HCT116 (cell line): Measurements from ENCODE around the gene KDM4E. TPM values are rescaled to one million over a fixed set of nuclear protein-coding genes. Genes with fewer than 3 reads are reported as not detected.

Experiments
- ATAC-seq: fragments of 200-7000 bp; cut with Tn5 transposase; 2 replicates; pipeline ENCODE4 v1.9.1; 2020; ENCODE audit warnings: mild to moderate bottlenecking, moderate library complexity
- BruUV-seq: library from RNA; stranded (reverse); fragments of 400-500 nt; replicated peaks from 2 replicates; lab custom pipeline; 2021; lab: Mats Ljungman, UMichigan
- CTCF ChIA-PET: fragments of 300-600 bp; sonication (Branson Sonifier 250); formaldehyde crosslinking; loops from one replicate; lab custom pipeline; 2021; ENCODE audit warnings: antibody characterized with exemption; lab: Charles Lee
- POLR2A ChIA-PET: fragments of 300-600, 350-600 bp; sonication (Branson Sonifier 250); formaldehyde crosslinking; loops from one replicate; lab custom pipeline; 2021; ENCODE audit warnings: antibody characterized with exemption; lab: Charles Lee
- RAD21 ChIA-PET, 2 experiments: fragments of 300-600 bp; sonication (Branson Sonifier 250); formaldehyde crosslinking; loops; one replicate each; lab custom pipeline; 2023; ENCODE audit warnings: low total read pairs in 2 of 2; ENCODE audit not compliant: uncharacterized antibody in 2 of 2, unreplicated experiment in 2 of 2, low non-redundant PET in 1 of 2; lab: Charles Lee
- DNase-seq: peaks from one replicate; pipeline ENCODE4 v3.0.0-alpha.2; 2010; ENCODE audit warnings: low read depth, low spot score
- H2AFZ ChIP-seq: fragments of 200-600 bp; shearing (Covaris generic), sonication (generic); 2 replicates; pipeline ENCODE4 v1.6.1; 2017; ENCODE audit warnings: low read depth, mixed run types, mixed read lengths, antibody characterized with exemption, low read length; ENCODE audit not compliant: poor library complexity, severe bottlenecking
- H3K27ac ChIP-seq: 2 replicates; pipeline ENCODE4 v1.5.1; 2012; ENCODE audit warnings: low read depth, low read length
- H3K27me3 ChIP-seq: fragments of 200-600 bp; sonication (generic); 2 replicates; pipeline ENCODE4 v1.6.1; 2016; ENCODE audit warnings: mixed run types, low read length, mixed read lengths; ENCODE audit not compliant: insufficient read depth
- H3K36me3 ChIP-seq, 2 experiments: fragments of 200-500 bp in 1 of 2; fragments of 200-600 bp in 1 of 2; sonication (Bioruptor generic) in 1 of 2; sonication (generic) in 1 of 2; 2 replicates each; pipeline versions ENCODE4 v1.5.1 to v1.6.1; 2014 to 2016; ENCODE audit warnings: low read length in 2 of 2, inconsistent platforms in 1 of 2, mixed read lengths in 1 of 2, mixed run types in 1 of 2; ENCODE audit not compliant: insufficient read depth in 2 of 2, control insufficient read depth in 1 of 2
- H3K4me1 ChIP-seq, 2 experiments: fragments of 200-600 bp in 1 of 2; sonication (generic) in 1 of 2; 2 replicates each; pipeline versions ENCODE4 v1.5.1 to v1.6.1; 2012 to 2017; ENCODE audit warnings: low read length in 2 of 2, inconsistent platforms in 1 of 2, mild to moderate bottlenecking in 1 of 2, mixed read lengths in 1 of 2, mixed run types in 1 of 2, moderate library complexity in 1 of 2; ENCODE audit not compliant: insufficient read depth in 2 of 2, control insufficient read depth in 1 of 2
- H3K4me2 ChIP-seq: fragments of 200-600 bp; sonication (generic); 2 replicates; pipeline ENCODE4 v1.6.1; 2017; ENCODE audit warnings: mixed run types, low read length, mixed read lengths
- H3K4me3 ChIP-seq, 2 experiments: fragments of 200-600 bp in 1 of 2; sonication (generic) in 1 of 2; replicated peaks in 1 of 2; 2 replicates each; pipeline ENCODE4 v1.5.1; 2011 to 2016; ENCODE audit warnings: low read length in 2 of 2, control low read depth in 1 of 2, low read depth in 1 of 2, mild to moderate bottlenecking in 1 of 2, mixed read lengths in 1 of 2, mixed run types in 1 of 2
- H3K79me2 ChIP-seq: fragments of 200-600 bp; sonication (generic); 2 replicates; pipeline ENCODE4 v1.6.1; 2017; ENCODE audit warnings: mild to moderate bottlenecking, mixed run types, low read length, moderate library complexity, mixed read lengths; ENCODE audit not compliant: insufficient read depth
- H3K9ac ChIP-seq: fragments of 200-600 bp; sonication (generic); 2 replicates; pipeline ENCODE4 v1.6.1; 2016; ENCODE audit warnings: low read length, mixed read lengths
- H3K9me2 ChIP-seq: fragments of 200-600 bp; sonication (generic), shearing (Covaris generic); 2 replicates; pipeline ENCODE4 v1.6.1; 2017; ENCODE audit warnings: mixed run types, mild to moderate bottlenecking, moderate library complexity; ENCODE audit not compliant: insufficient read depth
- H3K9me3 ChIP-seq, 2 experiments: fragments of 200-500 bp in 1 of 2; fragments of 200-600 bp in 1 of 2; sonication (Bioruptor generic) in 1 of 2; sonication (generic) in 1 of 2; 2 replicates each; pipeline ENCODE4 v1.6.1; 2014 to 2017; ENCODE audit warnings: low read length in 2 of 2, mixed read lengths in 2 of 2, inconsistent platforms in 1 of 2, low read depth in 1 of 2, mild to moderate bottlenecking in 1 of 2, mixed run types in 1 of 2, moderate library complexity in 1 of 2; ENCODE audit not compliant: control insufficient read depth in 1 of 2, insufficient read depth in 1 of 2
- H4K20me1 ChIP-seq: fragments of 200-600 bp; sonication (generic), shearing (Covaris generic); 2 replicates; pipeline ENCODE4 v1.6.1; 2017; ENCODE audit warnings: mixed run types, mild to moderate bottlenecking, moderate library complexity; ENCODE audit not compliant: insufficient read depth
- CBX3 ChIP-seq: IDR thresholded peaks from 2 replicates; pipeline ENCODE4 v1.6.1; 2012; ENCODE audit warnings: low read depth
- CEBPB ChIP-seq: IDR thresholded peaks from 2 replicates; pipeline ENCODE4 v1.6.1; 2012; ENCODE audit warnings: low read depth
- EGR1 ChIP-seq: IDR thresholded peaks from 2 replicates; pipeline ENCODE4 v1.6.1; 2012; ENCODE audit warnings: low read depth
- ELF1 ChIP-seq: IDR thresholded peaks from 2 replicates; pipeline ENCODE4 v1.6.1; 2012; ENCODE audit warnings: low read depth, borderline replicate concordance
- EZH2 ChIP-seq: fragments of 200-600 bp; sonication (generic); IDR thresholded peaks from 2 replicates; pipeline ENCODE4 v1.6.1; 2017; ENCODE audit warnings: antibody characterized with exemption, mixed run types
- EZH2phosphoT487 ChIP-seq: fragments of 200-600 bp; IDR thresholded peaks from 2 replicates; pipeline ENCODE4 v1.6.1; 2018; ENCODE audit warnings: antibody characterized with exemption, borderline replicate concordance
- FOSL1 ChIP-seq: IDR thresholded peaks from 2 replicates; pipeline ENCODE4 v1.6.1; 2012; ENCODE audit warnings: low read depth
- JUND ChIP-seq: IDR thresholded peaks from 2 replicates; pipeline ENCODE4 v1.6.1; 2012
- POLR2A ChIP-seq: IDR thresholded peaks from 2 replicates; pipeline ENCODE4 v1.7.0; 2011; ENCODE audit warnings: borderline replicate concordance; ENCODE audit not compliant: insufficient read depth, insufficient read length; ENCODE audit errors: extremely low read depth
- POLR2AphosphoS5 ChIP-seq: IDR thresholded peaks from 2 replicates; pipeline ENCODE4 v1.6.1; 2011; ENCODE audit warnings: mild to moderate bottlenecking, low read depth, low read length, moderate library complexity
- RAD21 ChIP-seq: IDR thresholded peaks from 2 replicates; pipeline ENCODE4 v1.6.1; 2012; ENCODE audit warnings: low read depth, mild to moderate bottlenecking
- SIN3A ChIP-seq: IDR thresholded peaks from 2 replicates; pipeline ENCODE4 v1.6.1; 2012; ENCODE audit warnings: low read depth
- SP1 ChIP-seq: IDR thresholded peaks from 2 replicates; pipeline ENCODE4 v1.6.1; 2012; ENCODE audit warnings: low read depth
- SRF ChIP-seq: IDR thresholded peaks from 2 replicates; pipeline ENCODE4 v1.6.1; 2012; ENCODE audit warnings: low read depth
- YY1 ChIP-seq: IDR thresholded peaks from 2 replicates; pipeline ENCODE4 v1.6.1; 2011; ENCODE audit warnings: low read length, low read depth, moderate library complexity, mild to moderate bottlenecking; ENCODE audit not compliant: insufficient replicate concordance; ENCODE audit errors: extremely low read depth
- ZFX ChIP-seq: fragments of 450-650 bp; IDR thresholded peaks from 2 replicates; pipeline ENCODE4 v1.6.1; 2017
- ZNF274 ChIP-seq: fragments of 200-500 bp; sonication (Bioruptor generic); IDR thresholded peaks from 2 replicates; pipeline ENCODE4 v1.6.1; 2014; ENCODE audit warnings: mild to moderate bottlenecking, low read depth, low read length, inconsistent platforms
- intact Hi-C: fragments of 100-400 bp; cut with micrococcal nuclease; formaldehyde crosslinking; loops from 2 replicates; pipeline ENCODE4 v1.10.0; 2022
- total RNA-seq: library from RNA; stranded (reverse); gene quantifications from one replicate; pipeline ENCODE4 v1.2.1, GENCODE V29; 2021; ENCODE audit not compliant: unreplicated experiment
- TF ChIP-seq, protein P1 (sequence below): IDR thresholded peaks from 2 replicates; pipeline ENCODE4 v1.6.1; 2012; ENCODE audit warnings: low read depth
- TF ChIP-seq, protein P2 (sequence below), 3 experiments: fragments of 200-600 bp in 1 of 3; sonication (generic) in 1 of 3; IDR thresholded peaks in 2 of 3; conservative IDR thresholded peaks in 1 of 3; 2 replicates each; pipeline ENCODE4 v1.5.1; 2012 to 2017; ENCODE audit warnings: low read depth in 2 of 3, low read length in 2 of 3, antibody characterized with exemption in 1 of 3, borderline replicate concordance in 1 of 3, control low read depth in 1 of 3, mild to moderate bottlenecking in 1 of 3, mixed read lengths in 1 of 3, mixed run types in 1 of 3, moderate library complexity in 1 of 3; ENCODE audit not compliant: insufficient read depth in 1 of 3
- TF ChIP-seq, protein P3 (sequence below): IDR thresholded peaks from 2 replicates; pipeline ENCODE4 v1.6.1; 2011; ENCODE audit warnings: mild to moderate bottlenecking, low read length, moderate library complexity; ENCODE audit not compliant: insufficient replicate concordance; ENCODE audit errors: extremely low read depth
- TF ChIP-seq, protein P4 (sequence below): IDR thresholded peaks from 2 replicates; pipeline ENCODE4 v1.6.1; 2012

Gene KDM4E
- total RNA-seq, 1 experiment from 2014 or later, result not detected

DNA sequence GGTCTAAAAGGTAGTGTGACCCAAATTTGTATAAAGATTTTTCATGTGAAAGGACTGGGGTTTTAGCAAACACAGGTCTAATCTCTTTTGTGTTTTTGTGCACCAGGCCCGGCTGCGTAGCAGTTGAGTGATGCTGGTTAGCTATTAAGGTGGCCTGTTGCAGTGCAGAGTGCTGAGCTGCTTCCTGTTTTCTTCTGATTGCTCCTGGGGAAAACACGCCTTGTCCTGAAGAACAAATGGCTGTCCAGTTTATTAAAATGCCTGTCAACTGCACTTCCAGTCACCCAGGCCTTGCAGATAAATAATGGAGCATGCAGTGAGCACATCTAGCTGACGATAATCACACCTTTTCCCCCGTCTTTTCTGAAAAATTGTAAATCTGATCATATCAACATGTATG, 43.5 kb downstream of the KDM4E start:
- Histone ChIP-seq H3K9me3 (no peaks in the 10 kb centered on the region), H4K20me1 (no peaks in the 10 kb centered on the region), H3K27me3 (no peaks in the 10 kb centered on the region), H3K4me1 (peaks cover 19 to 28% of the 10 kb centered on the region in 2 experiments), H3K36me3 (no peaks in the 10 kb centered on the region), H3K4me2 (peak overlapping the region; percentile 79), H3K27ac (peak overlapping the region; percentile 96; the same call in 1 of the 2 replicates), H3K9ac (peak overlapping the region; percentile 79), H3K9me2 (no peaks in the 10 kb centered on the region), H2AFZ (no peak overlapping the region), H3K79me2 (peaks cover 26% of the 10 kb centered on the region), H3K4me3 (peak overlapping the region; percentile 69 to 84)
- ChIA-PET POLR2A (interaction anchor here (1.4 to 3.1 kb wide), 5 partner anchors 16 to 82 kb away, joined by 4 to 28 read pairs (median 7); partner anchors contain the start of gene ENDOD1), CTCF (interaction anchor here (0.7 to 3.4 kb wide), 8 partner anchors 23 to 445 kb away, joined by 3 to 23 read pairs (median 4); partner anchors contain the start of genes CWC15 and ENDOD1), RAD21 (interaction anchor here (0.7 to 1.1 kb wide), 2 partner anchors 82 kb away, joined by 3 read pairs; no protein-coding TSS in a partner anchor)
- intact Hi-C loops, result loop anchor here (2.0 to 5.0 kb wide), 6 partner anchors 24 to 1359 kb away; partner anchors contain the start of gene FAM76B
- no TSS peak for BruUV-seq
- peak; percentile 62 for ATAC-seq
- peak; percentile 94 for DNase-seq
- TF ChIP-seq ZFX (peak; percentile 40; the same call in 1 of the 2 replicates), SIN3A (peak; percentile 91), FOSL1 (peak; percentile 28; the same call in 1 of the 2 replicates), ZNF274 (no peak), CEBPB (no peak), EGR1 (no peak), POLR2A (peak; percentile 73), RAD21 (no peak; the same call in 1 of the 2 replicates), ELF1 (peak; percentile 87), CBX3 (no peak), EZH2 (no peak), EZH2phosphoT487 (no peak), SP1 (peak; percentile 88), POLR2AphosphoS5 (peak; percentile 95), JUND (peak; percentile 26; the same call in 1 of the 2 replicates), SRF (peak; percentile 59), YY1 (peak; percentile 48)
- TF ChIP-seq, protein P1, sequence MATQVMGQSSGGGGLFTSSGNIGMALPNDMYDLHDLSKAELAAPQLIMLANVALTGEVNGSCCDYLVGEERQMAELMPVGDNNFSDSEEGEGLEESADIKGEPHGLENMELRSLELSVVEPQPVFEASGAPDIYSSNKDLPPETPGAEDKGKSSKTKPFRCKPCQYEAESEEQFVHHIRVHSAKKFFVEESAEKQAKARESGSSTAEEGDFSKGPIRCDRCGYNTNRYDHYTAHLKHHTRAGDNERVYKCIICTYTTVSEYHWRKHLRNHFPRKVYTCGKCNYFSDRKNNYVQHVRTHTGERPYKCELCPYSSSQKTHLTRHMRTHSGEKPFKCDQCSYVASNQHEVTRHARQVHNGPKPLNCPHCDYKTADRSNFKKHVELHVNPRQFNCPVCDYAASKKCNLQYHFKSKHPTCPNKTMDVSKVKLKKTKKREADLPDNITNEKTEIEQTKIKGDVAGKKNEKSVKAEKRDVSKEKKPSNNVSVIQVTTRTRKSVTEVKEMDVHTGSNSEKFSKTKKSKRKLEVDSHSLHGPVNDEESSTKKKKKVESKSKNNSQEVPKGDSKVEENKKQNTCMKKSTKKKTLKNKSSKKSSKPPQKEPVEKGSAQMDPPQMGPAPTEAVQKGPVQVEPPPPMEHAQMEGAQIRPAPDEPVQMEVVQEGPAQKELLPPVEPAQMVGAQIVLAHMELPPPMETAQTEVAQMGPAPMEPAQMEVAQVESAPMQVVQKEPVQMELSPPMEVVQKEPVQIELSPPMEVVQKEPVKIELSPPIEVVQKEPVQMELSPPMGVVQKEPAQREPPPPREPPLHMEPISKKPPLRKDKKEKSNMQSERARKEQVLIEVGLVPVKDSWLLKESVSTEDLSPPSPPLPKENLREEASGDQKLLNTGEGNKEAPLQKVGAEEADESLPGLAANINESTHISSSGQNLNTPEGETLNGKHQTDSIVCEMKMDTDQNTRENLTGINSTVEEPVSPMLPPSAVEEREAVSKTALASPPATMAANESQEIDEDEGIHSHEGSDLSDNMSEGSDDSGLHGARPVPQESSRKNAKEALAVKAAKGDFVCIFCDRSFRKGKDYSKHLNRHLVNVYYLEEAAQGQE, result no peak
- TF ChIP-seq, protein P2, sequence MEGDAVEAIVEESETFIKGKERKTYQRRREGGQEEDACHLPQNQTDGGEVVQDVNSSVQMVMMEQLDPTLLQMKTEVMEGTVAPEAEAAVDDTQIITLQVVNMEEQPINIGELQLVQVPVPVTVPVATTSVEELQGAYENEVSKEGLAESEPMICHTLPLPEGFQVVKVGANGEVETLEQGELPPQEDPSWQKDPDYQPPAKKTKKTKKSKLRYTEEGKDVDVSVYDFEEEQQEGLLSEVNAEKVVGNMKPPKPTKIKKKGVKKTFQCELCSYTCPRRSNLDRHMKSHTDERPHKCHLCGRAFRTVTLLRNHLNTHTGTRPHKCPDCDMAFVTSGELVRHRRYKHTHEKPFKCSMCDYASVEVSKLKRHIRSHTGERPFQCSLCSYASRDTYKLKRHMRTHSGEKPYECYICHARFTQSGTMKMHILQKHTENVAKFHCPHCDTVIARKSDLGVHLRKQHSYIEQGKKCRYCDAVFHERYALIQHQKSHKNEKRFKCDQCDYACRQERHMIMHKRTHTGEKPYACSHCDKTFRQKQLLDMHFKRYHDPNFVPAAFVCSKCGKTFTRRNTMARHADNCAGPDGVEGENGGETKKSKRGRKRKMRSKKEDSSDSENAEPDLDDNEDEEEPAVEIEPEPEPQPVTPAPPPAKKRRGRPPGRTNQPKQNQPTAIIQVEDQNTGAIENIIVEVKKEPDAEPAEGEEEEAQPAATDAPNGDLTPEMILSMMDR (IDR thresholded peaks at IDR 0.05 in 2 of 3, conservative IDR thresholded peaks at IDR 0.05 in 1 of 3; ENCODE audit: borderline replicate concordance in 1 of 3, insufficient read depth in 1 of 3, low read depth in 2 of 3, low read length in 2 of 3), result no peak
- TF ChIP-seq, protein P3, sequence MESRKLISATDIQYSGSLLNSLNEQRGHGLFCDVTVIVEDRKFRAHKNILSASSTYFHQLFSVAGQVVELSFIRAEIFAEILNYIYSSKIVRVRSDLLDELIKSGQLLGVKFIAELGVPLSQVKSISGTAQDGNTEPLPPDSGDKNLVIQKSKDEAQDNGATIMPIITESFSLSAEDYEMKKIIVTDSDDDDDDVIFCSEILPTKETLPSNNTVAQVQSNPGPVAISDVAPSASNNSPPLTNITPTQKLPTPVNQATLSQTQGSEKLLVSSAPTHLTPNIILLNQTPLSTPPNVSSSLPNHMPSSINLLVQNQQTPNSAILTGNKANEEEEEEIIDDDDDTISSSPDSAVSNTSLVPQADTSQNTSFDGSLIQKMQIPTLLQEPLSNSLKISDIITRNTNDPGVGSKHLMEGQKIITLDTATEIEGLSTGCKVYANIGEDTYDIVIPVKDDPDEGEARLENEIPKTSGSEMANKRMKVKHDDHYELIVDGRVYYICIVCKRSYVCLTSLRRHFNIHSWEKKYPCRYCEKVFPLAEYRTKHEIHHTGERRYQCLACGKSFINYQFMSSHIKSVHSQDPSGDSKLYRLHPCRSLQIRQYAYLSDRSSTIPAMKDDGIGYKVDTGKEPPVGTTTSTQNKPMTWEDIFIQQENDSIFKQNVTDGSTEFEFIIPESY, result no peak
- TF ChIP-seq, protein P4, sequence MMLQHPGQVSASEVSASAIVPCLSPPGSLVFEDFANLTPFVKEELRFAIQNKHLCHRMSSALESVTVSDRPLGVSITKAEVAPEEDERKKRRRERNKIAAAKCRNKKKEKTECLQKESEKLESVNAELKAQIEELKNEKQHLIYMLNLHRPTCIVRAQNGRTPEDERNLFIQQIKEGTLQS, result no peak
